Suprapubic skin (tissue), 4 donors: ENCODE data around the gene DIAPH3.

ENCODE experiments used
- CTCF ChIP-seq, 2 donors: fragments of 200-600 bp in 1 of 2; fragments of 450-650 bp in 1 of 2; sonication (generic) in 1 of 2; IDR thresholded peaks; one replicate each; pipeline ENCODE4 v1.5.1; 2016 to 2019; ENCODE audit warnings: antibody characterized with exemption in 2 of 2, mild to moderate bottlenecking in 1 of 2, moderate library complexity in 1 of 2
- EP300 ChIP-seq: sonication (generic); formaldehyde crosslinking; IDR thresholded peaks from one replicate; pipeline ENCODE4 v1.6.1; 2017; ENCODE audit warnings: antibody characterized with exemption
- POLR2A ChIP-seq, 2 donors: fragments of 450-650 bp; IDR thresholded peaks; one replicate each; pipeline ENCODE4 v1.6.1; 2017; ENCODE audit warnings: antibody characterized with exemption in 2 of 2, mild to moderate bottlenecking in 2 of 2, moderate library complexity in 2 of 2
- POLR2AphosphoS5 ChIP-seq, 3 donors: sonication (generic); formaldehyde crosslinking; IDR thresholded peaks; one replicate each; pipeline ENCODE4 v1.6.1; 2017; ENCODE audit warnings: antibody characterized with exemption in 3 of 3

- TF ChIP-seq POLR2AphosphoS5 (IDR thresholded peaks at IDR 0.05) (no peak), CTCF (IDR thresholded peaks at IDR 0.05) (no peak), EP300 (no peak), POLR2A (IDR thresholded peaks at IDR 0.05) (no peak)
Observed at GRCh38 chr13:59672445-59672844, 491.3 kb downstream of the DIAPH3 start.
